HepG2 (cell line): ENCODE data around the gene TSNAXIP1. TPM values are rescaled to one million over a fixed set of nuclear protein-coding genes. Genes with fewer than 3 reads are reported as not detected.

Experiments
- ATAC-seq: fragments of 200-7000 bp; cut with Tn5 transposase; 3 replicates; pipeline ENCODE4 v1.9.1; 2020; ENCODE audit warnings: mild to moderate bottlenecking, moderate library complexity
- BruUV-seq: library from RNA; stranded (reverse); fragments of 400-500 nt; replicated peaks from 2 replicates; lab custom pipeline; 2021; lab: Mats Ljungman, UMichigan
- CTCF ChIA-PET: fragments of 300-600 bp; formaldehyde crosslinking; extraction: SDS; loops from one replicate; lab custom pipeline; 2021; ENCODE audit warnings: low total read pairs, inconsistent platforms, low intra/inter-chr PET ratio; lab: Yijun Ruan, JAX
- POLR2A ChIA-PET: fragments of 350-600 bp; sonication (Branson Sonifier 250); formaldehyde crosslinking; loops from one replicate; lab custom pipeline; 2020; ENCODE audit warnings: antibody characterized with exemption, inconsistent platforms; lab: Yijun Ruan, JAX
- DNase-seq: peaks from one replicate; pipeline ENCODE4 v3.0.0-alpha.2; 2015; ENCODE audit warnings: low spot score
- FAIRE-seq: peaks from 3 replicates; lab custom pipeline; 2011; peaks lifted over from hg19 to GRCh38; lab: Jason Lieb, UNC
- H2AFZ ChIP-seq: one replicate; pipeline ENCODE4 v1.6.1; 2011; ENCODE audit warnings: low read length, inconsistent platforms
- H3K27ac ChIP-seq: fragments of 300-600 bp; 3 replicates; pipeline ENCODE4 v1.8.0; 2011; ENCODE audit warnings: mixed run types, mild to moderate bottlenecking, mixed read lengths, low read length, inconsistent platforms; ENCODE audit not compliant: insufficient read depth; ENCODE audit errors: extremely low read length
- H3K27me3 ChIP-seq, 2 experiments: fragments of 200-600 bp in 1 of 2; 2 replicates in 1 of 2; 3 replicates in 1 of 2; pipeline versions ENCODE4 v1.6.0 to v1.8.0; 2011; ENCODE audit warnings: low read length in 2 of 2, mild to moderate bottlenecking in 2 of 2, moderate library complexity in 2 of 2, inconsistent platforms in 1 of 2; ENCODE audit not compliant: insufficient read depth in 2 of 2, control insufficient read depth in 1 of 2
- H3K36me3 ChIP-seq, 2 experiments: fragments of 200-600 bp in 1 of 2; replicated peaks in 1 of 2; 2 replicates in 1 of 2; 3 replicates in 1 of 2; pipeline versions ENCODE4 v1.5.1 to v1.8.0; 2011; ENCODE audit warnings: low read length in 2 of 2, inconsistent platforms in 1 of 2; ENCODE audit not compliant: insufficient read depth in 2 of 2, control insufficient read depth in 1 of 2
- H3K4me1 ChIP-seq: 2 replicates; pipeline ENCODE4 v1.5.1; 2012; ENCODE audit warnings: low read length, inconsistent platforms; ENCODE audit not compliant: insufficient read depth
- H3K4me2 ChIP-seq: 2 replicates; pipeline ENCODE4 v1.6.0; 2011; ENCODE audit warnings: low read depth, low read length, inconsistent platforms
- H3K4me3 ChIP-seq, 3 experiments: fragments of 200-600 bp in 1 of 3; sonication (generic), shearing (Covaris generic) in 1 of 3; replicated peaks in 1 of 3; 2 replicates each; pipeline ENCODE4 v1.5.1; 2011 to 2016; ENCODE audit warnings: low read length in 3 of 3, inconsistent platforms in 2 of 3, low read depth in 2 of 3, mild to moderate bottlenecking in 2 of 3, control low read depth in 1 of 3, mixed read lengths in 1 of 3; ENCODE audit not compliant: insufficient read depth in 1 of 3
- H3K79me2 ChIP-seq: one replicate; pipeline ENCODE4 v1.6.1; 2011; ENCODE audit warnings: low read length, inconsistent platforms; ENCODE audit not compliant: insufficient read depth
- H3K9ac ChIP-seq: 2 replicates; pipeline ENCODE4 v1.6.0; 2011; ENCODE audit warnings: mild to moderate bottlenecking, low read depth, low read length, inconsistent platforms; ENCODE audit not compliant: insufficient read depth
- H3K9me3 ChIP-seq: 2 replicates; pipeline ENCODE4 v1.5.1; 2012; ENCODE audit warnings: mild to moderate bottlenecking, low read length
- H4K20me1 ChIP-seq: 2 replicates; pipeline ENCODE4 v1.6.0; 2011; ENCODE audit warnings: inconsistent platforms, mild to moderate bottlenecking, low read length, moderate library complexity; ENCODE audit not compliant: insufficient read depth
- HINFP ChIP-seq: sonication (generic); formaldehyde crosslinking; IDR thresholded peaks from 2 replicates; pipeline ENCODE4 v1.4.0; 2020; ENCODE audit warnings: low read depth, mild to moderate bottlenecking, missing genetic modification reagents
- MNT ChIP-seq: fragments of 450-650 bp; IDR thresholded peaks from 2 replicates; pipeline ENCODE4 v1.6.1; 2016
- SP2 ChIP-seq: sonication (generic); formaldehyde crosslinking; IDR thresholded peaks from 2 replicates; pipeline ENCODE4 v1.5.1; 2020; ENCODE audit warnings: mild to moderate bottlenecking, missing genetic modification reagents
- SRSF4 ChIP-seq: fragments of 200-400 bp; formaldehyde crosslinking; IDR thresholded peaks from one replicate; pipeline ENCODE4 v1.6.1; 2018; ENCODE audit warnings: mild to moderate bottlenecking, low read depth, low read length, moderate library complexity; ENCODE audit not compliant: poor library complexity, severe bottlenecking
- TBX2 ChIP-seq: sonication (generic); formaldehyde crosslinking; IDR thresholded peaks from 2 replicates; pipeline ENCODE4 v1.5.0; 2020; ENCODE audit warnings: missing genetic modification reagents, mild to moderate bottlenecking, borderline replicate concordance
- WGBS: methylation state at CpG from one replicate; pipeline ENCODE4 v1.1.6; 2017; ENCODE audit warnings: low lambda C conversion rate; 5-methylcytosine and 5-hydroxymethylcytosine counted together
- in situ Hi-C: cut with HindIII; loops from 2 replicates; pipeline ENCODE4 v1.10.0; 2017; ENCODE audit warnings: low pct_unique_long_range_greater_than_20kb; ENCODE audit not compliant: extremely low pct_ligation_motif_present
- intact Hi-C: fragments of 100-400 bp; cut with micrococcal nuclease; formaldehyde crosslinking; loops from one replicate; pipeline ENCODE4 v1.10.0; 2022; ENCODE audit not compliant: unreplicated experiment
- polyA plus RNA-seq, 8 experiments: library from polyadenylated mRNA; depleted of rRNA in 3 of 8; stranded (reverse) in 7 of 8; unstranded in 1 of 8; fragments of >200 nt; fragmentation: Illumina TruSeq in 4 of 8; extraction: Trizol in 4 of 8; gene quantifications; 2 replicates each; pipeline versions ENCODE4 v1.2.1 to v1.2.3, GENCODE V29; 2011 to 2016; ENCODE audit warnings: low read depth in 4 of 8, missing spikeins in 1 of 8, mixed read lengths in 1 of 8; ENCODE audit not compliant: insufficient read depth in 1 of 8
- total RNA-seq, 5 experiments: library from RNA; depleted of rRNA; stranded (reverse); fragments of >200 nt; fragmentation: Illumina TruSeq; extraction: Trizol; gene quantifications; 2 replicates each; pipeline ENCODE4 v1.2.3, GENCODE V29; 2016; ENCODE audit warnings: low read depth in 1 of 5

Gene TSNAXIP1
- total and polyA plus RNA-seq, 2 of the 13 experiments (the other 11 are each of a cell fraction or from before 2014, with no cell fraction given): 0.37 to 0.86 TPM

- intact Hi-C loops: no loop called here
- 97% methylated on average over 7 of the region's 7 CpGs for WGBS
- no peak for TF ChIP-seq SP2 (CRISPR knock-in tag)
- no peak for TF ChIP-seq SRSF4
- TF ChIP-seq MNT: peak; percentile 94
- no peak for TF ChIP-seq TBX2 (CRISPR knock-in tag)
- TF ChIP-seq HINFP: no peak
- peaks cover 21% of the 10 kb centered on the region for H3K4me1 ChIP-seq
- ATAC-seq (no peak; the same call in 2 of the 3 replicates), DNase-seq (no peak), FAIRE-seq (no peak)
- no peak overlapping the region for H3K27ac ChIP-seq
- CTCF ChIA-PET: no interaction called here
- H3K36me3 ChIP-seq: peaks cover 5 to 16% of the 10 kb centered on the region in 2 experiments; a peak in 4 of 5 replicates
- no peak overlapping the region for H3K4me2 ChIP-seq
- no peaks in the 10 kb centered on the region for H3K27me3 ChIP-seq
- peaks cover 22% of the 10 kb centered on the region for H3K79me2 ChIP-seq
- in situ Hi-C loops: no loop called here
- BruUV-seq: no TSS peak
- H2AFZ ChIP-seq: no peak overlapping the region
- POLR2A ChIA-PET: interaction anchor here (1.5 kb wide), 1 partner anchor 115 kb away, joined by 4 read pairs; the partner anchor contains the start of genes C16orf86 and ENKD1
- no peaks in the 10 kb centered on the region for H3K9me3 ChIP-seq
- H3K4me3 ChIP-seq: no peak overlapping the region
- no peak overlapping the region for H3K9ac ChIP-seq
- peaks cover 3% of the 10 kb centered on the region; the same call in 1 of the 2 replicates for H4K20me1 ChIP-seq
These were observed 25.7 kb upstream of the TSNAXIP1 start for GRCh38 chr16:67780847-67781564.
